Ramos (cell line): ENCODE results near the gene LRRC37B.
"Not testable (repeated sequence)": the region's sequence is repeated elsewhere in the genome, so short reads cannot be mapped to it uniquely, and the experiment has no call there.

ENCODE experiments used
- in situ Hi-C: fragments of 300-500 bp; cut with MboI; formaldehyde crosslinking; loops from one replicate; pipeline ENCODE4 v1.14.3; 2022; ENCODE audit warnings: low sequenced_read_pairs; ENCODE audit not compliant: unreplicated experiment

Gene LRRC37B

GRCh38 chr17:32033812-32034211, 26.6 kb downstream of the LRRC37B start:
- in situ Hi-C loops: not testable (repeated sequence)

- in situ Hi-C loops: not testable (repeated sequence)
These were observed 33.1 kb downstream of the LRRC37B start for GRCh38 chr17:32040246-32040645.

DNA sequence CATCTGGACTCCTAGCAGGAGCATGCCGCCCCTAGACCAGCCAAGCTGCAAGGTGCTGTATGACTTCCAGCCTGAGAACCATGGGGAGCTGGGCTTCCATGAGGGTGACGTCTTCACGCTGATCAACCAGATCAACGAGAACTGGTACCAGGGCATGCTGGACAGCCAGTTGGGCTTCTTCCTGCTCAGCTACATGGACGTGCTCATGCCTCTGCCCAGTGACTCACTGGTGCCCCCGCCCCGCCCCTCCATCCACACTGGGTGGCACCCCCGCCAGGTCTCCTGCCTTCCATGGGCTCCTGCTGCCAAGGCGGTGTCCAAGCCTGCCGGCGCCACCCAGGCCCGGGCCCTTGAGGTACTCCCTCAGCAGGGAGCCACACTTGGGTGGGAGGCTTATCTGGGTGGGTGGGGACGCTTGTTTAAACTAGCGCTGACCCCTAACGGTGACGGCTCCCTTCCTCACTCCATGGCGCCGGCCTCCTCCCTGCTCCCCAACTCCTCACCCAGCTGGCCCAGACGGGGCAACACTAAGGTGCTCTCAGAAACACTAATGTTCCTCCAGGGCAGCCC, 34.2 kb downstream of the LRRC37B start:
- in situ Hi-C loops: not testable (repeated sequence)

DNA sequence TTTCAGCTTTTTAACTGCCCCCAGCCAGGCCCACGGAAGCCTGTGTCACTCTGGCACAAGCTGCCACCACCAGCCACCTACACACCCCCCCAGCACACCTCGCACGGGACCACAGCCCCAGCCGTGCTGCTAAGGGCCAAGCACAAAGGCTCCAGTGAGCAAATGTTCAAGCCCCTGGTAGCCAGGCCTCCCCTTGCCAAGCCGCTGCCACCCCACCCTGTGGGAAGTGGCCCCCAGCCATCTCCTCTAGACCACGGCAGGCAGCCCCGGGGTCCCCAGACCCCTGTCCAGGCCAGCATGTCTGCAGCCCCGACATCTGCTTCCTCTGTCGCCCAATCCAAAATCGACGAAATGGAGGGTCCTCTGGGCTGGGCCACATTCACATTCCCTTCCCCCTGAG, 35.1 kb downstream of the LRRC37B start:
- in situ Hi-C loops: not testable (repeated sequence)

- in situ Hi-C loops: not testable (repeated sequence)
These were observed 38.4 kb downstream of the LRRC37B start for GRCh38 chr17:32045611-32046010.

GRCh38 chr17:32047663-32048062, 40.5 kb downstream of the LRRC37B start:
- in situ Hi-C loops: not testable (repeated sequence)

DNA sequence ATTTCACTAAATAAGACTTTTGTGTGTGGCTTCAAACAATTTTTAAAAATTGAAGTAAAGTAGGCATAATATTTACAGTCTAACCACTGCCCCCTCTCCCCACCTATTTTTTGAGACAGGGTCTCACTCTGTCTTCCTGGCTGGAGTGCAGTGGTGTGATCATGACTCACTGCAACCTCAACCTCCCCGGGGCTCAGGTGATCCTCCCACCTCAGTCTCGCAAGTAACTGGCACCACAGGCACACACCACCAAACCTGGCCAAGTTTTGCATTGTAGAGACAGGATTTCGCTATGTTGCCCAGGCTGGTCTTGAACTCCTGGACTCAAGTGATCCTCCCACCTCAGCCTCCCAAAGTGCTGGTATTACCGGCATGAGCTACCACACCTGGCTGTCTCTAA, 47.8 kb downstream of the LRRC37B start:
- in situ Hi-C loops: not testable (repeated sequence)

DNA sequence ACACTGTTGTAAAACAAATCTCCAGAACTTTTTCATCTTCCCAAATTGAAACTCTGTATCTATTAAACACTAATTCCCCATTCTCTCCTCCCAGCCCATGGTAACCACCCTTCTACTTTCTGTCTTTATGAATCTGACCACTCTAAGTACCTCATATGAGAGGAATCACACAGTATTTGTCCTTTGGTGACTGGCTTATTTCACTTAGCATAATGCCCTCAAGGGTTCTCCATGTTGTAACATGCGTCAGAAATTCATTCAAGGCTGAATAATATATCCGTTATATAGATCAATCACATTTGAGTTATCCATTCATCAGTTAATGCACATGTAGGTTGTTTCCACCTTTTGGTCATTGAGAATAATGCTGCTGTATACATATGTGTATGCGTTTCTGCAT, 48.2 kb downstream of the LRRC37B start:
- in situ Hi-C loops: not testable (repeated sequence)

- in situ Hi-C loops: not testable (repeated sequence)
These were observed 49.3 kb downstream of the LRRC37B start for GRCh38 chr17:32056500-32056899.

DNA sequence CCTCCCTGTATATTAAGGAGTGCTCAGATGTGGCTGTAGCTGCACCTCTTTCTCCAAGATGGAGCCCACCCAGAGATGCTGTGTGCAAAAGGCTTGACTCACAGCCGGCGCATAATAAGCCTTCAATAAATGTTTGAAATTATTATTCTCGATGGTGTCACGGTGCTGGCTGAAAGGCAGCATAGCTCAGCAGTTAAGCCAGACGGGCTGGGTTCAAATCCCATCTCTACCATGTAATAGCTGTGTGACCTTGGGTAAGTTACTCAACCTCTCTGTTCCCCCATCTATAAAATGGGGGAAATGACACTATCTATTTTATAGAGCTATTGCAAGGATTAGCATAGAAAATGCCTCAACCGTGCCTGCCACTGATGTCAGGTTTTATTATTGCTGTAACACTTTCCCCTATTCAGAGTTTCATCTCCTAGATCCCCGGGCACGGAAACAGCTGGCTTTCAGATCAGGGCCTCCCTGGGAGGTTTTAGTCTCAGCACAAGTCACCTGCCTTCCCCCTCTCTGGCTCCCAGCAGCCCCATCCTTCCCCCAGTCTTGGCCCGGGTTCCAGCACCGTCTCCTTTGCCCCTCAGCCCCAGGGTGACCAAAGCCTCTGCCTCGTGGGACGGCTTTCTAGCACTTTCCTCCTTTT, 50.4 kb downstream of the LRRC37B start:
- in situ Hi-C loops: not testable (repeated sequence)

GRCh38 chr17:32060695-32061094, 53.5 kb downstream of the LRRC37B start:
- in situ Hi-C loops: not testable (repeated sequence)

- in situ Hi-C loops: not testable (repeated sequence)
These were observed 54.7 kb downstream of the LRRC37B start for GRCh38 chr17:32061840-32062239.

DNA sequence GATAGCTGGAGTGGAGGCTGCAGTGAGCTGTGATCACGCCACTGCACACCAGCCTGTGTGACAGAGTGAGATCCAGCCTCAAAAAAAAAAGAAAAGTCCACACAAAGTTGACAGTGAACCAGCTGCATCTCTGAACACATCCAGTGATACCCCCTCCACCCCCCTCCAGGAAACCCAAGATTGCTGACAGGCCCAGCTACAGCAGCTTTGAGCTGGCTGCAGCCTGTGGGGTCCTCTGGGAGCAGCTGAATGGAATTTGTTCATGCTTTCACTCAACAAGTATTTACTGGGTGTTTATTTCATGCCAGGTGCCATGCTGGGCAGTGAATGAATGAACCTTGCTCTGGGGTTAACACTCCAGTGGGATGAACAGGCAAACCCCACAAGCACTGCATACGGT, 56.9 kb downstream of the LRRC37B start:
- in situ Hi-C loops: not testable (repeated sequence)

DNA sequence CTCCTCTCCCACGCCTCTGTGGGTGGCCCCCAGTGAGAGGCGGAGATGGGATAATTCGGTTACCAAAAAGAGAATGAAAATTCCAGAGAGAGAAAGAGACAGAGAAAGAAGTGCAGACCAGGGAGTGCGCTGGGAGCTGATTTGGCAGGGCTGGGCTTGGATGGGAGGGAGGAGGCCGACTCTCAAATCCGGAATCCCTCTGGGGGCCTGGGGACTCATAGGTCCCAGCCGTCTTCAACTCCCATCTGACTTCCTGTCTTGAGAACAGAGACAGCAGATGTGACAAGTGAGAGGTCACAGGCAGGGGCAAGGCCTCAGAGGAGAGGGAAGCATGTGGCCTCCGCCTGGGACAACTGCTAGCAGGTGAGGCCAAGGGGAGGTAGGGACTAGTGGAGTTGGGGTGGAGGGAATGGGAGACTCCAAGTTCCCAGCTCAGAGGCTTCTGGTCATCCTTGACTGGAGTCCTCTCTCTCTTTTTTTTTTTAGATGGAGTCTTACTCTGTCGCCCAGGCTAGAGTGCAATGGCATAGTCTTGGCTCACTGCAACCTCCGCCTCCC, 59.0 kb downstream of the LRRC37B start:
- in situ Hi-C loops: not testable (repeated sequence)

DNA sequence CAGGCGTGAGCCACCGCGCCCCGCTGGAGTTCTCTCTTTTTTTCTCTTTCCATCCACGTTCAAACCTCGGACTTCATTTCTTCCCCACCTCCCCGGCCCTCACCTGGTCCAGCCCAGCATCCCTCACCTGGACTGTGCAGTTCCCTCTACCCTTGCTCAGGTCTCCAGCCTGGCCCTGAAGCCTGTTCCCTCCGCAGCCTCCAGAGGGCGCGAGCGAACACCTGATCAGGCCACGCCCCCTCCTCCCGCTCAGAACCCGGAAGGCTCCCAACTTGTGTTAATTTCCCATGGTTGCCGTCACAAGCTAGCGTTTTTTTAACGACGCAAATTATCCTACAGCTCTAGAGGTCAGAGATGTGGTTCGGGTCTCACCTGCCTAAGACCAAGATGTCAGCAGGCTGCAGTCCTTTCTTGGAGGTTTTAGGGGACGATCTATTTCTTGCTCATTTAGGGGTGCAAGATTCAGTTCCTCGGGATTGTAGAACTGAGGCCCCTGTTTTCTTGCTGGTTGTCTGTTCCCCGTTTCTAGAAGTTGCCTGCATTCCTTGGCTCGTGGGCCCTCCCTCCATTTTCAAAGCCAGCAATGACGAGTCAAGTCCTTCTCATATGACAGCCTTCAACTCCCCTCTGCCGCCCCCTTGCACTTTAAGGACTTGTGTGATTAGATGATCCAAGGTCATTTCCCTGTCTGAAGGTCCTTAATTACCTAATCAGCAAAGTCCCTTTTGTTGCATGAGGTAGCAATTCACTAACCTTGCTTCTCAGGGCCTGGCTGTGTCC, 59.9 kb downstream of the LRRC37B start:
- in situ Hi-C loops: not testable (repeated sequence)

GRCh38 chr17:32069067-32069466, 61.9 kb downstream of the LRRC37B start:
- in situ Hi-C loops: not testable (repeated sequence)

GRCh38 chr17:32071961-32072360, 64.8 kb downstream of the LRRC37B start:
- in situ Hi-C loops: not testable (repeated sequence)

DNA sequence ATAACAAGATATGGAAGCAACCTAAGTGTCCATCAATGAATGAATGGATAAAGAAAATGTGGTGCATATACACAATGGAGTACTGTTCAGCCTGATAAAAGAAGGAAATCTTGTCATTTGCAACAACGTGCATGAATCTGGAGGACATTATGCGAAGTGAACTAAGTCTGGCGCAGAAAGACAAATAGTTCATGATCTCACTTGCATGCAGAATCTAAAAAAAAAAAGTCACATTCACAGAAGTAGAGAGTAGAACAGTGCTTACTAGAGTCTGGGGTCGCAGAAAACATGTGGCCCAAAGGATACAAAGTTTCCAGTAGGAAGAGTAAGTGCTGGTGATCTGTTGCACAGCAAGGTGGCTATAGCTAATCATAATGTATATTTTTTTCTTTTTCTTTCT, 65.9 kb downstream of the LRRC37B start:
- in situ Hi-C loops: not testable (repeated sequence)

DNA sequence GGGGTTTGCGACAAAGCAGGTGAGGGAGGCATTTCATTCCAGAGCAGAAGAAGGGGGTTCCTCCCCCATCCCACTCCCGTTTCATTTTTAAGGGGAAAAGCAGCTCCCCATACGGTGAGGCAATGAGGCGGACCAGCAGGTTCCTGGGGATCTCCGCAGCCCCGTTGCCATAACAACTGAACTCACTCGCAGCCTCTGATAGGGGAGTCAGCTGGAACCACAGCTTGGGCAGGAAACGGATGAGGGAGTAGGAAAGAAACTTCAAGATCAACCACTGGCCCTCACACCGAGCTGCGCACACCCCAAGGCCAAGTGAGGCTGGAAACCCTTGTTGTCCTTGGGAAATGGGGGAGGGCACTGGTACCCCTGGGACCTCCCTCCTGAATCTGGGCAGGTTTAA, 72.6 kb downstream of the LRRC37B start:
- in situ Hi-C loops: not testable (repeated sequence)

DNA sequence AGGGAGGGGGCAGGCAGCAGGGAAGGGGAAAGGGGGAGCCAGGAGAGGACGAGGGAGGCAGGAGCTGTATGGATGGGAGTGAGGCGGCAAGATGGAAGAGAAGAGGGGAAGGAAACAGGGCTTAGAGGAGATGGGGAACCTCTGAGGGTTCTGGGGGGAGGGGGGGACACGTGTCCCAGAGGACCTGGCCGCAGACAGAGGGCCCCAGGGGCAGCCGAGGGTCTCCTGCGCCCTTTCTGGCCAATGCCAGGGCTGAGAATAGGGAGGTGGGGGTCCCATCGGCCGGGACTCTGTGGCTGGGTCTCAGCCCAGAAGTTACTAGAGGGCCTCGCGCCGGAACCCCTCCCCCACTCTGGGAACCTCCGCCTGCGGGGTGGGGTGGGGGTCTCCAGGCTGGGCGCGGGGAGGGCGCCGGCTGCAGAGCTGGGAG, 76.4 kb downstream of the LRRC37B start:
- in situ Hi-C loops: not testable (repeated sequence)
